22Rv1 (cell line): ENCODE measurements around the gene CCDC92.

Experiments used
- CTCF ChIP-seq: fragments of 450-650 bp; IDR thresholded peaks from 2 replicates; pipeline ENCODE4 v1.5.1; 2017; ENCODE audit warnings: mild to moderate bottlenecking
- ZFX ChIP-seq: fragments of 450-650 bp; IDR thresholded peaks from 2 replicates; pipeline ENCODE4 v1.6.1; 2017; ENCODE audit warnings: antibody characterized with exemption, borderline replicate concordance

- no peak for TF ChIP-seq CTCF
- TF ChIP-seq ZFX: no peak
These were observed 24.6 kb upstream of the CCDC92 start for GRCh38 chr12:123997033-123997822.
